GM23248 (cell line): Measurements from ENCODE around the gene ACSF2.

ENCODE experiments used
- EZH2 ChIP-seq: fragments of 200-600 bp; sonication (generic); IDR thresholded peaks from 2 replicates; pipeline ENCODE4 v1.6.1; 2018; ENCODE audit warnings: antibody characterized with exemption, mild to moderate bottlenecking; ENCODE audit not compliant: insufficient read depth, poor library complexity, severe bottlenecking
- EZH2phosphoT487 ChIP-seq: fragments of 200-600 bp; sonication (generic); IDR thresholded peaks from 2 replicates; pipeline ENCODE4 v1.6.1; 2018; ENCODE audit warnings: antibody characterized with exemption, moderate library complexity, mild to moderate bottlenecking, low read depth; ENCODE audit not compliant: insufficient read depth

GRCh38 chr17:50476545-50477315, 50.7 kb downstream of the ACSF2 start:
- TF ChIP-seq EZH2: no peak
- TF ChIP-seq EZH2phosphoT487: no peak
